Dedifferentiated amniotic fluid mesenchymal stem cell (primary cell): ENCODE results near the gene COL26A1.
"Not testable (repeated sequence)": the region's sequence is repeated elsewhere in the genome, so short reads cannot be mapped to it uniquely, and the experiment has no call there.

Experiments
- DNase-seq: peaks from one replicate; pipeline ENCODE4 v3.0.0-alpha.2; 2016; ENCODE audit errors: extremely low spot score

Gene COL26A1

DNA sequence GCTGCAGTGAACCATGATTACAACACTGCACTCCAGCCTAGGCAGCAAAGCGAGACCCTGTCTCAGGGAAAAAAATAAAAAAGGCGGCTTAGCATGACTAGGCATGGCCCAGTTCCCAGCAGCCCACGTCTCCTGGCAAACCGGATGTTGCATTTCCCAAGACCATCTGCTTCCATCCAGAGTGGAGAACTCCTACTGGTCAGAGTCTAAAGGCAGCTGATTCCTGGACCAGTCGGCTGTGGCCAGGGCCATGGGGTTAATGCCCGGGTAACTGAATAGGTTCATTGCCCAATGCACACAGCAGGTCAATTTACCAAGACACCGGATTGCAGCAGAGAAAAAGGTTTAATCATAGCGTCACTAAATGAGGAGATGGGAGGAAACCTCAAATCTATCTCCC, 133.3 kb downstream of the COL26A1 start:
- no peak for DNase-seq

GRCh38 chr7:101501351-101501750, 138.7 kb downstream of the COL26A1 start:
- no peak for DNase-seq

DNA sequence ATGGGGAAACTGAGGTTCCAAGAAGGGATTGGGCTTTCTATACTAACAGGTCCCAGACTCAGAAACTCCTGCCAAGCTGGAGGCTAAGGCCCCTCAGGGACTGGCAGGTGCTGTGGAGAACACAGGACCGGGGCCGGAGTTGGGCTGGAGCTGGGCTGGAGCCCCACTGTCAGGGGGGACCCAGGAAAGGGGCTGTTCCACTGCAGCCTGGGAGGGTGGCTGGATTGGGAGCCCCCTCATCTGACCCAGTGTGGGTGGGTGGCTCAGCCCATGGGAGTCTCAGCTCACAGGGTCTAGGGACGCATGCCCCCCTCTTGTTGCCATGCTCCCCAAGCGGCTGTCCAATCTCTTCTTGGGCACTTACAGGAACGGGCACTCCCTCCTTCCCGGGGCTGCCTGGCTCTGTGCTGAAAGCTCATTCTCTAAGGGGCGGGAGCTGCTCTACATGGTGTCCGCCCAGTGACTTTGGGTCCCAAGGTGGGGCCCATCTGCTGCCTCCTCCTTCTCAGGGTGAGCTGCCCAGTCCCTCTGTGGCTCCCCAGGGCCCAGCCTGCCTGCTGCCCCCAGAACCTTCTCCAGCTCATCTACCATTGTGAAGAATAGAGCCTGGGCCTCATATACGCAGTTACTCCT, 139.9 kb downstream of the COL26A1 start:
- DNase-seq: no peak

GRCh38 chr7:101505510-101505909, 142.8 kb downstream of the COL26A1 start:
- not testable (repeated sequence) for DNase-seq

DNA sequence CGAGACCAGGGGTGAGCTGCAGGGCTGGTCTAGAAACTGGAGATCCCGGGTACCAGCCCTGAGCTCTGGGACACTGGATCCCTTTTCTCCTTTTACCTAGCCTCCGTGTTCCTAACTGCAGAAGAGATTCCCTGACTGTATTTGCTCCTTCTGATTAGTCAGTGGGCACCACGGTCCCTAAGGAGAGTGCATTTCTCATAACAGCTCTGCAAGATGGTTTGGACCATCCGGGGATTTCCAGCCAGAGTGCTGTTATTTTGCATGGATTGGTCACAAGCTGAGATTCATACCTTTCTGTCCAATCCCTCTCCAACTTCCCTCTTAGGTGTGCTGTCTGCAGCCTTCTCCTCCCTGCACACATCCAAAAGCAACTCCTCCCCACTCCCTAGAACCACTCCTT, 143.9 kb downstream of the COL26A1 start:
- DNase-seq: no peak

DNA sequence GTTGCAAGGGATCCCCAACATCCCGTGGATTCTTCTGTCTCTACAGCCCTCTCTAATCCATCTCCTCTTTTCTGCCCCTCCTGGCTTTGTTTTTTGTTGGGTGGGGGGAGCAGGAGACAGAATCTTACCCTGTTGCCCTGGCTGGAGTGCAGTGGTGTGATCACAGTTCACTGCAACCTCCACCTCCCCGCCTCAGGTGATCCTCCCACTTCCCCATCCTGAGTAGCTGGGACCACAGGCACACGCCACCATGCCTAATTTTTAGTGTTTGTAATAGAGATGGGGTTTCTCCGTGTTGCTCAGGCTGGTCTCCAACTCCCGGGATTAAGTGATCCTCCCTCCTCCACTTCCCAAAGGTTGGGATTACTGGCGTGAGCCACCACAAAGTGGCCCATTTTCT, 144.7 kb downstream of the COL26A1 start:
- DNase-seq: no peak

DNA sequence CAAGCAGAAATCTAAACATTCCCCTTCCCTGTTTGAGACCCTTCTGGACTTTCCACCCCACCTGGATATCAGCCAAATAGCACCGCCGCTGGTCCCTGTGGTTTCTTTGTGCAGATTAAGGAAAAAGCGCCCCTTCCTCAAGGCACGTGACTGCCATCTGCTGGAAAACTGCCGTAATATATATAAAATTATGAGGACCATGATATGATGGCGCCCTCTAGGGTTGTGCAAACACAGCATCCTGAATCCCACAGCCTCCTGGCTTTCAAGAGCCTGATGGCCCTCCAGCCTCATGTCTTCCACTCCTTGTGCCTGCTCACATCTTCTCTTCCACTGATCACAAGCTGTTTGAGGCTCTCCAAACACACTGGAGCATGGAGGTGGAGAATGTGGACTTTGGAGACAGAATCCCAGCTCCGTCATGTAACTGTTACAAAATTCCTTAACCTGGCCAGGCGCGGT, 145.1 kb downstream of the COL26A1 start:
- DNase-seq: peak; percentile 51

GRCh38 chr7:101510297-101510696, 147.6 kb downstream of the COL26A1 start:
- no peak for DNase-seq

GRCh38 chr7:101511965-101512364, 149.3 kb downstream of the COL26A1 start:
- no peak for DNase-seq

GRCh38 chr7:101516851-101517250, 154.2 kb downstream of the COL26A1 start:
- no peak for DNase-seq

- DNase-seq: no peak
Measured at GRCh38 chr7:101517304-101517703, 154.6 kb downstream of the COL26A1 start.

- DNase-seq: peak; percentile 22
Measured at GRCh38 chr7:101518336-101518735, 155.7 kb downstream of the COL26A1 start.

DNA sequence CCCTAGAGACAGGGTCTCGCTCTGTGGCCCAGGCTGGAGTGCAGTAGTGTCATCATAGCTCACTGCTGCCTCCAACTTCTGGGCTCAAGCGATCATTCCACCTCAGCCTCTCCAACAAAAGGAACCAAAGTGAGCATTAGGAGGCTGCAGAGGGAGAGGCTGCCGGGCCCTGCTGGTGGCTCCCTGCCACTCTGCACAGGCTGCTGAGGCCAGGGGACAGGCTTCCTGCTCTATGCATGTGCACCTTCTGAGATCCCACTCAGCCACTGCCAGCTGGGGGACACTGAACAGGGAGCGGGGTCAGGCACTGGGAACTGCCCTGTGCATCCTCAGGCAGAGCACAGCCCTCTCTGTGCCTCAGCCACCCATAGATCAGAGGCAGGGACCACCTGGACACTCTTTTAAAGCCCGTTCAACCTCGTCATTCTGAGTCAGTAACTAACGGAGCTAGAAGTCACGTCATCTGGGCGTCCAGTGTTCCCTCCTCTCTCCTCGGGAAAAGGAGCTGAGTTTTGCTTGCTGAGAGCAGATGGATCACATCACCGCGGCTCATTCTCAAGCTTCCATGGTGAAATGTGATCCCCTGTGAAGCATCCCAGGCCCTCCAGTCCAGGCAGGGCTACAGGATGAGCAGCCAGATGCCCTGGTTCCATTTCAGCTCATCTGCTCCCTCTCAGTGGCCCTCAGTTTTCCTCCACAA, 156.8 kb downstream of the COL26A1 start:
- DNase-seq: peak; percentile 83

GRCh38 chr7:101521430-101521925, 158.8 kb downstream of the COL26A1 start:
- no peak for DNase-seq

DNA sequence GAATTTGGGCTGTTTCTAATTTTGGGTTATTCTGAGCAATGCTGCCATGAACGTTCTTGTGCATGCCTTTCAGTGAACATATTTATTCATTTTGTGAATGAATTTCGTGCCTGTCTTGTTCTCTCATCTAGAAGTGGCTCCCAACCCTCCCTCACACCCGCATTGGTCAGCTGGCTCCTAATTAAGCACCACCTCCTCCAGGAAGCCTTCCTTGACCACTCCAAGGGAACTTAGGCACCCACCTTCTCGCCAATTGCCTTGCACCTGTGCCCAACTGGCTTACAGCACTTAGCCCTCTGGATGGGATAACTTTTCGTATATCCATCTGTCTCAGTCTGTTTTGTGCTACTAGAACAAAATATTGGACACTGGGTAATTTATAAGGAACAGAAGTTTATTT, 159.3 kb downstream of the COL26A1 start:
- DNase-seq: no peak

DNA sequence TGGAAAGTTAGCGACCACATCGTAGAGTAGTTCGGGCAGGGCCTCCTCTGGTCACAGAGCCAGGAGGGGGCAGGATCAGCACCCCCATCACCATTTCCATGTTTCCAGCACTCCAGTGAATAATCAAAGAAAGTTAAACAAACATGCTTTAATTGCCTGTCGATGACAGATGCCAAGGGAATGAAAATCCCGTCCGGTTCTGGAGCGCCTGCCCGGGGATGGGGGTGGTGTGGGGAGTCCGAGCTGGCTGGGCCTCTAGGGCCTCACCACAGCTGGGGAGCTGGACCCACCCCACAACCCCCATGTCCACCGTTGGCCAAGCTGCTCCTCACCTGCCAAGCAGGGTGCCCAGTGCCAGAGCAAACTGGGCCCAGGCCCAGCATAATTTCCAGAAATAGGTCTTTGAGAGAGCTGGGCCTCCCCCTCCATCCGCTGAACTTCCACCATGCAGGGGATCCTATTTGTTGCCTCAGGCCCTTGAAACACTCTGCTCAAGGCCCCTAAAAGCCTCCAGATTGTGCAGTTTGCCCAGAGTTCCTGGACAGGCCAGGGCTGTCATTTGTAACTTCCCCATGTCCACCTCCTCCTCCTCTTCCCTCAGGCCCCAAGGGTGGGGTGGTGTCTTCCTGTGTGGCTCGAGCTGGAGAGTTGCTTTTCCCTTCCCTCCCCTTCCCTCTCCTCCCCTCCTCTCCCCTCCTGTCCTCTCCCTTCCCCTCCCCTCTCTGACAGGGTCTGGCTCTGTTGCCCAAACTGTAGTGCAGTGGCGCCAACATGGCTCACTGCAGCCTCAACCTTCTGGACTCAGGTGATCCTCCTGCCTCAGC, 165.4 kb downstream of the COL26A1 start:
- DNase-seq: peak; percentile 38

DNA sequence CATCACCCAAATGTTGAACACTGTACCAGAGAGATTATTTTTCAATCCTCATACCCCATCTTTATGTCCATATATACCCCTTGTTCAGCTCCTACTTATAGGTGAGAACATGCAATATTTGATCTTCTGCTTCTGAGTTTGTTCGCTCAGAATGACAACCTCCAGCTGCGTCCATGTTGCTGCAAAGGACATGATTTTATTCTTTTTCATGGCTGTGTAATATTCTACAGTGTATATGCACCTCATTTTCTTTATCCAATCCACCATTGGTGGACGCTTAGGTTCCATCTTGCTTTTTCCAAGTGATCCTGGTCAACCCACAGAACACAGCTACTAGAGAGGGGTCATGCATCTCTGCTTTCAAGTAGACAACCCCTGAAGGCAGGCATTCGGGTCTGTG, 166.9 kb downstream of the COL26A1 start:
- DNase-seq: no peak

- DNase-seq: no peak
Measured at GRCh38 chr7:101531726-101532357, 169.2 kb downstream of the COL26A1 start.

DNA sequence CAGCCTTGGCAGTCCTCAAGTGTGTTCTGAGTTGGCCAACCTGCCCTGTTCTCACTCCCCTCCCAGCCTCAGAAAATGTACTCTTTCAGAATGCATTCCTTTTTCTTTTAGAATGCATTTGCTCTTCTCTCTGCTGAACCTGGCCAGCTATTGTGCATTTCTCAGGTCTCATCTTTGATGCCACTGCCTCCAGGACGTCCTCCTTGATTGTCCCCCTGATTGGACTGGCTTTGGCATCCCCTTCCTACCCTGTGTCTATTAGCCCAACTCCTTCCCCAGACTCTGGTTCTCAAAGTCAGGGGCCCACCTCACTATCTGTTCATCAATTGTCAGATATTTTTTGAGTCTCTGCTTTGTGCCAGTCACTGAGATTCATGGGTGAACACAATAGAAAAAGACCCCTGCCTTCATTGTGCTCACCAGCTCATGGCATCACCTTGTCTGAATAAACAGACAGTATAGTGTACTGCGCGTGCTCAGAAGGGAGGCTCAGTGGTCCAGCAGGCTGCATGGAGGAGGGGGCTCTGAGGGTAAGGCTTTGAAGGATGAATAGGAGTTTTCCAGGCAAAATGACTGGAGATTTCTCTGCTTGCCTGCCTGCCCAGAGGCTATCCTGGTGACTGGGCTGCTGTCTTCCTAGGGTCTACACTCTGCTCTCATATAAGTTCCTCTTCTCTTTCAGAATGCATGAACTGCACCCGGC, 169.9 kb downstream of the COL26A1 start:
- DNase-seq: no peak

DNA sequence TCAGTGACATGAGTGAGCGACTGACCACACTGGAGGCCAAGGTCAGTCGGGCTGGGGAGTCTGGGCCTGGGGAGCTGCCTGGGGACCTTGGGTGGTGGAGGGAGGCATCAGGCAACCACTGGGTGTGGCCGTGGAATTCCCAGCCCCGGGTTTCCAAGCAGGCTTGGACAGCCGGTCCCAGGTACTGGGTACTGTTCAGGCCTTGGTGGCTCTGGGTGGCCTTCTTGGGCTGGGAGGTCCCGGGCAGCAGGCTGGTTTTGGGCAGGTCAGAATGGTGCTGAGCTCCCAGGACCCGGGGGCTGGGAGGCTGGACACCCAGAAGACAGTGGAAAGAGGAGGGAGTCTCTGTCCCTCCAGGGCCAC, 170.4 kb downstream of the COL26A1 start:
- no peak for DNase-seq

DNA sequence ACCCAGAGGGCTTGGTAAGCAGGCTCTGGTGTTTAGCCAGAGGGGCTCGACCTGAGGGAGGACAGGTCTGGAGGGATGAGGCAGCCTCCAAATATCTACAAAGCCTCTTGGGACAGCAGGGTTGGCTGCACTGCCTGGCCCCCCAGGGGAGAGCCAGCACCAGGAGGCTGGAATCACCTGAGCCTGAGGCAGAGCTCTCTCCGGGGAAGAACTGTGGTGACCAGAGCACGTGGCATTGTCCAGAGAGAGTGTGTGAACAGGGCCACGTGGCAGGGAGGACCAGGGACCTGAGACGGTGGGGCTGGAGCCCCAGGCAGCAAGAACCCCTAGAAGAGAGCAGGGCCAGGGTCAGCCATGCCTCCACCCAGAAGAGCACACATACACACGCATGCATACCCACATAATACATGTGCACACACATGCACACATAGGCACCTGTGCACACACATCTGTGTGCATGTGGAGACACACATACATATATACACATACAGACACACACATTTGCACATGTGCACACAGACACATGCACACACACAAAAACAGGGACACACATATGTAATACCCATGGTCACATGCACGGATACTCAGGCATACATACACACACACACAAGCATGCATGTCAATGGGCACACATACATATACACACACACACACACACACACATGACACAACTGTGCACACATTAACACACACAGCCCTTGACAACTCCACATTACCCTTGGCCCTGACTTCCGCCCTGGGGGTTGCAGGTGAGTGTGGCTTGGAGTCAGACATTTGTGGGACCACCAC, 171.5 kb downstream of the COL26A1 start:
- DNase-seq: no peak
